ENCODE results near the gene GTF2IRD1.
"Not testable (repeated sequence)": the region's sequence is repeated elsewhere in the genome, so short reads cannot be mapped to it uniquely, and the experiment has no call there.

The GTF2IRD1 gene

DNA sequence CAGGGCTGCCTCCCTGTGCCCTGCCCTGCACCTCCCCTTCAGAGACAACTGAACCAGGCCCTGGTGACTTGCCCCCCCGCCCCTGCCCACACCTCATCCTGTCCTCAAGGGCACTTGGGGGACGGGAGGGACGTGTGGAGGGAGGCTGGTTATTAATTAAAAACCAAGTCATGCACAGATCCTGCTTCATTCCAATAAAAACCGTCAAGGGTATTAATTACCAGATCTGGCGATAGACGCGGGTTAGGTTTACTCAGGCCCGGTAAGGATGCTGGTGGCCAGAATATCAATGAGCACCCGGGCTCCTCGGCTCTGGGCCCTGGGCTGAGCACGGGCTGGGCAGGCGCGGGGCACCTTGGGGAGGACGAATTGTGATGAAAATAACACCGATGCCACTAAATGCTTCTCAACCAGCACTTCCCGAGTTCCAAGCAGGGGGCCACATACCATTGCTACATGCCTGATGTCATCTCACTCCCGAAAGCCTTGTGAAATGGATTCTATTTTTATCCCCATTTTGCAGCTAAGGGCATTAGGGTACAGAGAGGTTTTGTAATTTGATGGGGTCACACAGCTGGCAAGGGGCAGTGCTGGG lies 24.5 kb upstream of the GTF2IRD1 start:
- DNase-seq (ENCODE audit: low read depth in 2 of 2), result no peak

DNA sequence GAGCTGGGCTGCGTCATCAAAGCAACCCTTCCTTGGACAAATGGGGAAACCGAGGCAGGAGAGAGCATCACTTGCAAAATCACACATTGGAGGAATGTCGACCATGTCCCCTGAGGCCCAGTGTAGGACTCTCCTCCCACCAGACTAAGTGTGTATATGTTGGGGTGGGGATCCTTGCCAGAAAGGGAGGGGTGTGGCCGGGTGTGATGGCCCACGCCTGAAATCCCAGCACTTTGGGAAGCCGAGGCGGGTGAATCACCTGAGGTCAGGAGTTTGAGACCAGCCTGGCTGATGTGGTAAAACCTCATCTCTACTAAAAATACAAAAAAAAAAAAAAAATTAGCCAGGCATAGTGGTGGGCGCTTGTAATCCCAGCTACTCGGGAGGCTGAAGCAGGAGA lies 23.3 kb upstream of the GTF2IRD1 start:
- DNase-seq (ENCODE audit: low read depth in 2 of 2), result not testable (repeated sequence)

GRCh38 chr7:74430961-74431466 lies 22.7 kb upstream of the GTF2IRD1 start:
- DNase-seq (ENCODE audit: low read depth in 2 of 2), result no peak

DNA sequence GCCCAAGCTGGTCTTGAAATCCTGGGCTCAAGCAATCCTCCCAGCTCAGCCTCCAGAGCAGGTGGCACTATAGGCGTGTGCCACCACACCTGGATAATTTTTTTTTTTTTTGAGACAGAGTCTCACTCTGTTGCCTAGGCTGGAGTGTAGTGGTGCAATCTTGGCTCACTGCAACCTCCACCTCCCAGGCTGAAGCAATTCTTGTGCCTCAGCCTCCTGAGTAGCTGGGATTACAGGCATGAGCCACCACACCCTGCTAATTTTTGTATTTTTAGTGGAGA lies 16.5 kb upstream of the GTF2IRD1 start:
- DNase-seq (ENCODE audit: low read depth in 2 of 2), result not testable (repeated sequence)

- DNase-seq (ENCODE audit: low read depth in 2 of 2), result no peak
Observed at GRCh38 chr7:74438327-74438726, 15.4 kb upstream of the GTF2IRD1 start.

DNA sequence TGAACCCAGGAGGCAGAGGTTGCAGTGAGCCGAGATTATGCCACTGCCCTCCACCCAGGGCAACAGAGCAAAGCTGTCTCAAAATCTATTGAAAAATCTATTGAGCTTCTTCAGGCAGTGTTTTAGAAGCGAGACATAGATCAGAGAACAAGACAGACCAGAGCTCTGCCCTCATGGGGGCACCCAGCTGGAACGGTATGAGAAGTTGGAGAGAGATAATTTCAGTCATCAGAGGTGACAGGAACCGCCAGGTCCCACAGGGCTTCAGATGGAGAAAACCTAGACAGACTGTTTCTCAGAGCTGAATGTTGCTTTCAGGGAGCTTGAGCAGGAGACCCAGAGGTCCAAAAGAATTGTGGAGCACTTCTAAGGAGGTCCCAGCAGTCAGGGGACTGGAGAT lies 14.2 kb upstream of the GTF2IRD1 start:
- DNase-seq (ENCODE audit: low read depth in 2 of 2), result no peak

GRCh38 chr7:74440143-74440542 lies 13.6 kb upstream of the GTF2IRD1 start:
- not testable (repeated sequence) for DNase-seq (ENCODE audit: low read depth in 2 of 2)

DNA sequence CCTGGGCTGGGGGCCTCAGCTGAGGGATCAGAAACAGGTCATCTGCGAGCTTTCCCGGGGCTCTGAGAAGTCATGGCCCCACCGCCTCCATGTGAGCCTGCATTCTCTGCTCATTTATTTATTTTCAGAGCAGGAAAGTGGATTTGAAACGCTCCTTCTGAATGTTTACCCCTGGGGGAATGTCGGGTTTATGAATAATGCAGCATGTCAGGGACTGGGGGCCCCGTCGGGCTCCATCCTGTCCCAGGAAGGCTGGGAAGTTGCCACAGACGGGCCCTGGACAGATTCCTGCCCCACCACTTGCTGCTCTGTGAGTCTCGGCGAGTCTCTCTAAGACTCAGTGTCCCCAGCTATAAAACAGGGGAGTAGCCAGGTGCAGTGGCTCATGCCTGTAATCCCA lies 11.9 kb upstream of the GTF2IRD1 start:
- DNase-seq (ENCODE audit: low read depth in 2 of 2), result no peak

DNA sequence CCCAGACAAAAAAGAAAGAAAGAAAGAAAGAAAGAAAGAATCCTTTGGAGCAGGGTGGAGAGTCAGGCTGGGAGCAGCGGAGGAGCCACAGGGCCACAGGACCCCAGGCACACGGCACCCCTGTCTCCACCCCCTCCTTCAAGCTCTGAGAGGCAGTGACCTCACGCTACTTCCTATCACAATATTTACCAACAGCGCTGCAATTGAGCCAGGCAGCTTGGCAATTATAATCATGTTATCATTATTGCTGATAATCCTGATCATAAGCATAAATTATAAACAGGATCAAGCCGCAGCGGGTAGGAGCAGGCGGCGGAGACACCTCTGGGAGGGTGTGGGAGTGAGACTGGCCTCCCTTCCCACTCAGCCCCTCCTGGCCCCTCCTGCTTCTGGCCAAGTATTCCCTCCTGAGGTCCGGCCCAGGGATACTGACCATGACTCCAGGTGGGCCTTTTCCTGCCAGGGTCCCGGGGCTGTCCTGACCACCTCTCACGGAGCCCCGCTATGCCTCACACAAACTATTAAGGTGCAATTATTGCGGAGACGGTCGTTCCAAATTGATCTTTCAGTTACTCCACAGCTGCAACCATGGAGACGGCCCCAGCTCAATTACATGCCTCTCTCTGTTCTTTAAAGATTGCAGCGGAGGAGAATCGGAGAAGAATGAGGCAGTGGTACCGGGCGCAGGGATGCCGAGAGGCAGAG lies 10.0 kb upstream of the GTF2IRD1 start:
- no peak for DNase-seq (ENCODE audit: low read depth in 2 of 2)

DNA sequence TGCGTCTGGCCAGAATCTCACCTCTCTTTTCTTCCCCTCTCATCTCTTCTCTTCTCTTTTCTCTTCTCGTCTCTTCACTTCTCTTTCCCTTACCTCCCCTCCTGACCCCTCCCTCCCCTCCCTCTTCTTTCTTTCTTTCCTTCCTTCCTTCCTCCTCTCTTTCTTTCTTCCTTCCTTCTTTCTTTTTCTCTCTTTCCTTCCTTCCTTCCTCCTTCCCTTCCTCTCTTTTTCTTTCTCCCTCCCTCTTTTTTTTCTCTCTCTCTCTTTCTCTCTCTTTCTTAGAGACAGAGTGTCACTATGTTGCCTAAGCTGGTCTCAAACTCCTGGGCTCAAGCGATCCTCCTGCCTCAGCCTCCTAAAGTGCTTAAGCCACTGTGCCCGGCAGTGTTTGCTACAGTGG lies 4.6 kb upstream of the GTF2IRD1 start:
- no peak for DNase-seq (ENCODE audit: low read depth in 2 of 2)

GRCh38 chr7:74449809-74450397 lies 3.8 kb upstream of the GTF2IRD1 start:
- peak; percentile 51 to 66 for DNase-seq (ENCODE audit: low read depth in 2 of 2)

GRCh38 chr7:74452748-74453321 lies 871 bp upstream of the GTF2IRD1 start:
- DNase-seq (ENCODE audit: low read depth in 2 of 2), result no peak

DNA sequence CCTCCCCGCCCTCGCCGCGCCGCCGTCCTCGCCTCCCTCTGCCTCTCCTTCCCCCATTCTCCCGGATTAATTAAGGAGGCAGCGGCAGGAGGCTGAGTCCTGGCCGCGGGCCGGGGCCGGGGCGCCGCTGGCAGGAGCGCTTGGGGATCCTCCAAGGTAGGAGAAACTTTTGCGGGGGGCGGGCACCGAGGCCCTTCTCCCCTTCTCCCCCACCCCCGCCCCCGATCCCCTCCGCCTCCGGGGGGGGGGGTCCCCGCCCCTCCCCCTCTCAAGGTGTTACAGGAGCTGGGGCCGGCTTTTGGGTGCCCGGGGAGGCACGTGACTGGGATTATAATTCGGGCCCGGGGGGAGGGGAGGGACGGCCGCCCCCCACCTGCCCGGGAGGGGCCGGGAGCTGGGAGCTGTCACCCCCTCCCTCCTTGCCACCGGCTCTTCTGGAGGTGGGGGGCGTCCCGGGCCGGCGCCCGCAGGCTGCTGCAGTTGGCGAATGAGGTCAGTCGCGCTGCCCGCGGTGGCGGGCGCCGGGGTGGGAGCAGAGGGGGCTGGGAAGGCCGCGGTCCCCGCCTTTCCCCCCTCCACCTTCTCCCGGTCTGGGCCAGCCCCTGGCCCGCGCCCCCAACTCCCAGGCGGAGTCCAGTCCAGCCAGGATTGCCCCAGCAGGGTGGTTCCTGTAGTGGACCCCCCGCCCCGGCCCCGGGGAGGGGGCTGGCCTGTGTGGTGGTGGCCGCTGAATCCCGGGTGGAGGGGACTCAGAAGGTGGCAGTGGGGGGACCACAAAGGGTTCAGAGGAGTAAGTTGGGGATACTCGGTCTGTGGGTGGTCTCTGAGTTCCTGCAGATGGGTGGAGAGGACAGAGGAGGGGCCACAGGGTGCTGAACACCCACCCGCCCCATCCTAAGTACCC lies 567 bp downstream of the GTF2IRD1 start:
- no peak for DNase-seq (ENCODE audit: low read depth in 2 of 2)

DNA sequence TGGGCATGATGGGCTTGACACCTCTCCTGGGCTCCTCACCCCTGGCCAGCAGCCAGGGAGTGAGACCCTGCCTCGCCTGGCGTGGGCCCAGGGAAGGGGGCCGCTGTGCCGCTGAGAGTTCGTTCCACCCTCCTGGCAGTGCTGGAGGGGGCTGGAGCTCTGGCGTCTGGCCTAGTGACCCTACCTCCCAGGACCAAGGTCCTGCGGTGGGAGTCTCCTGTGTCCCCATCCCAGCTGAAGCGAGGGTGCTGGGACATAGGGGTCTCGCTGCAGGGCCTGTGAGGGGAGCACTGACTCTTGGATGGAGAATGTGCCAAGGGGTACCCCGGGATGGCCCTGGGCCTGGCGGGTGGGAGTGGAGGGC lies 1.2 kb downstream of the GTF2IRD1 start:
- no peak for DNase-seq (ENCODE audit: low read depth in 2 of 2)

- DNase-seq (ENCODE audit: low read depth in 2 of 2), result no peak
Observed at GRCh38 chr7:74455291-74455804, 1.6 kb downstream of the GTF2IRD1 start.

DNA sequence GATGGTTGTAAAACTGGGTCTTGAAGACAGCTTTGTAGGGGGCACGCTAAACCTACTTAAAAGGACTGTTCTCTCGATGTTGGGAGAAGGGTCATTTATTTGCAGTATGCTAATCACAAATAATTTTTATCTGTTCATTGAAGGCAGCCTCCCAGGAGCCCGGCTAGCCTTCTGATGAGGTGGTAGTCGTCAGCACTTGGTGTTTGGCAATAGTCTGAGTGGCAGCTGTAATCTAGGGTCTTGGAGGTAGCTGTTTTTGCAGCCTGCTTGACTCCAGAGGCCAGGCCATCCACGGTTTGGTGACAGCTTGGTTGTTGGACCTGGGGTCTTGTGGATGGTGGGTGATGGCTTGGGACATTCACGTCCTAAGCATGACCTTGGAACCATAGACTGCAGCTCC lies 2.2 kb downstream of the GTF2IRD1 start:
- DNase-seq (ENCODE audit: low read depth in 2 of 2), result no peak

DNA sequence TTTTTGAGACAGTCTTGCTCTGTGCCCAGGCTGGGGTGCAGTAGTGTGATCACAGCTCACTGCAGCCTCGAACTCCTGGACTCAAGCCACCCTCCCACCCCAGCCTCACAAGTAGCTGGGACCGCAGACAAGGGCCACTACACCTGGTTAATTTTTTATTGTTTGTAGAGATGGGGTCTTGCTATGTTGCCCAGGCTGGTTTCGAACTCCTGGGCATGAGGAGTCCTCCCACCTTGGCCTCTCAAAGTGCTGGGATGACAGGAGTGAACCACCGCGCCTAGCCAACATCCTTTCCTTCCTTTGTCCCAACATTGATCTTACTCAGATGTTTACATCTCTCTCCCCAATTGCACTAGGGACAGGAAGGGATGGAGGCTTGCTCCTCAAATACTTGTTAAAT lies 3.3 kb downstream of the GTF2IRD1 start:
- DNase-seq (ENCODE audit: low read depth in 2 of 2), result no peak

DNA sequence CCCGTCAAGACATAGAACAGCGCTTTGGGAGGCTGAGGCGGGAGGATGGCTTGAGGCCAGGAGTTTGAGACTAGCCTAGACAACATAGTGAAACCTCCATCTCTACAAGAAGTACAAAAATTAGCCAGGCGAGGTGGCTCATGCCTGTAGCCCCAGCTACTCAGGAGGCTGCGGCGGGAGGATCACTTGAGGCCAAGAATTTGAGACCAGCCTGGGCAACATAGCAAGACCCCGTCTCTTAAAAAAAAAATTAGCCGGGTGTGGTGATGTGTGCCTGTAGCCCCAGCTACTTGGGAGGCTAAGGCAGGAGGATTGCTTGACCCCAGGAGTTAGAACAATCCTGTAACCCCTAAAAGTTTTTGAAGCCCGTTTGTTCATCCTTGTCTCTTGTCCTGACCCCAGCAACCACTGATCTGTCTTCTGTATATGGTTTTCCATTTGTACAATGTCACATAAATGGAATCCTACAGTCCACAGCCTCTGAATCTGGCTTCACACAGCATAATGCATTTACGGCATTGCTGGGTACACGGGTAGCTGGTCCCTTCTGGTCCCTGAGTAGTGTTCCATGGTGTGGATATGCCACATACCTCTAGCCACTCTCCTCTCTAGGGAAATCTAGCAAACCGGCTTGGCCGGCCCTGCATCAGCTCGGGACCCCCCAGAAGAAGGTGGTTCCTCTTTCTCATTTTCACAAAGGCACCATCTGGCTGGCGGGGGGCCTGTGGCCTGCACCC lies 8.4 kb downstream of the GTF2IRD1 start:
- DNase-seq (ENCODE audit: low read depth in 2 of 2), result no peak

DNA sequence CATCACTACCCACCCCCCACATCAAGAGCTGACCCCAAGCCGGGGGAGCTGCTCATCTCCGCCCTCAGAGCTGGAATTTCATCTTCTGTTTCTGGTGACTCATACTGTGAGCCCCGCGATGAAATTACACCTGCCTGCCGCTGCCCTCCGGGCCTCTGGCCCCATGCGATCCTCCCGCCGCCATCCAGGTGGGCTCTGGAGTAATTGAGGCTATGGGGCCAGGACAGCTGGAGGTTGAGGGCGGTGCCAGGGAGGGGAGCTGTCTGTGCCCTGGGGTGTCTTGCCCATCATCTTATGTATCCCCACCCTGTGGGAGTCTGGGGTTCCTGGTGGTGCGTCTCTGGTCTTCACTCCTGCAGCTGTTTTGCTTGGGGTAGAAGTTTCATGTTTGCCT lies 9.0 kb downstream of the GTF2IRD1 start:
- no peak for DNase-seq (ENCODE audit: low read depth in 2 of 2)

DNA sequence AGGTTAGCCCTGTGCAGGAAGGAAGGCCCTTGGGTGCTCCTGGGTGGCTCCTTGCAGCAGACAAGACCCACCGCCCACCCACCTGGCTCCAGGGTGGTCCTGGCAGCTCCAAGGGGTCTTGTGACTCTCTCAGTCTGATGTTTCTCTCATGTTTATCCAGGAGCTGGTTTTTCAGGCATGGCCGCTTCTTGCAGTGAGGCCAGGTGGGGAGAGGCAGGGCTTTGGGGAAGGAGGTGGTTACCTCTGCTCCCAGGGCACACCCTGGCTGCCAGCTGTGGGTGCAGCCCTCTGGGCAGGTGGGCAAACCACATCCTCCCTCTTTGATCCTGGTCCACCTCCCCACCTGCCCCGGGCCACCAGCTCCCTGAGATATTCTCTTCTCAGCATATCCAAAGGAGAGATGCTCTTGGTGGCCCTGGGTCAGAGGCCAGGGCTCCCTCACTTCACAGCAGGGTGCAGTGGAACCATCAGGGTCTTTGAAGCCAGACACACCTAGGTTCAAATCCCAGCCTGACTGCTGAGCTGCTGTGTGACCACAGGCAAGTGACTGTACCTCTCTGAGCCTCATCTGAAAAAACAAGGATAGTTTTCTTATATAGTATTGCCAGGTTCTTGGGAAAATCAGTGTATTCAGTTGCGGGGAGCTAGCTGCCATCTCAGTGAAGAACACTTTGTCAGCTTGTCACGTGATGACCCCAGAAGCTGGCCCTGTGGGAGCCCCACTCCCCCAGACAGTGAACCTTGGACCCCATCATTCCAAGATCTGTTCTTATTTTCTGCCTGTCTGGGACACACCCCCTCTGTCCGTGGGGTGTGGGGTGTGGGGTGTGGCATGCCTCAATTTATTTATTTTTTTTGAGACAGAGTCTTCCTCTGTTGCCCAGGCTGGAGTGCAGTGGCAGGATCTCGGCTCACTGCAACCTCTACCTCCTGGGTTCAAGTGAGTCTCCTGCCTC lies 11.5 kb downstream of the GTF2IRD1 start:
- DNase-seq (ENCODE audit: low read depth in 2 of 2), result no peak
